ENCODE measurements around the gene CUEDC1. TPM values are rescaled to one million over a fixed set of nuclear protein-coding genes. Genes with fewer than 3 reads are reported as not detected.

CUEDC1 gene
- total and polyA plus RNA-seq, 2 of the 4 experiments (the other 2 are of a cell fraction) = 4.1 to 21.2 TPM

DNA sequence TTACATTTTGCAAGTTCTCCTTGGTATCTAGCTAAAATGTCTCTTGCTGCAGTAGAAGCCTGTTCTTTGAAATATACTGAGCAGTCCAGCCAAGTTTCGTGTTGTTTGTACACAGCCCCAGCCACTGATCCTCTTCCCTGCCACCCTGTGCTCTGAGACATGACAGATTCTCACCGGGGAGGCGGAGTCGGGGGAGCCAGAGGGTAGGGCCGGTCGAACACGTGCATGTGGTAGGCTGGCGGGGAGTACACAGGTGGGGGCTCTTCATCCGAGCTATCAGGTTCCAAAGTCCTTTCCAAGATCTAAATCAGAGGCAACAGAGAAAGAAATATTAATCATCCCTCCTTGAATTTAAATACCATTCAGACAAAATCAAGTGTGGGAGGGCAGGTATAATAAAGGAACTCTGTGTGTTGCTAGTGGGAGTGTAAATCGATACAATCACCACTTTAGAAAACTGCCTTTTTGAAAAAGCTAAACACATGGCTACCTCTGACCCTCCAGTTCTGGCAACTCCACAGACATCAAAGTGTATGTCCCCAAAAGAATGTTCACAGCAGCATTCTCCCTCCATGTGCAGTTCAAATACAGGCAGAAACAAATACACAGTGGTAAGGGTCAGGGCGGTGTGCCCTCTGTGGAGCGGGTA, 75.7 kb downstream of the CUEDC1 start:
- CTCF ChIA-PET = interaction anchor here (0.7 to 1.3 kb wide), 4 partner anchors 12 to 340 kb away, joined by 3 to 4 read pairs (median 4); no protein-coding TSS in a partner anchor
- H3K27ac ChIP-seq (ENCODE audit: insufficient read depth, low read length) = peak overlapping the region; percentile 92
- H2AFZ ChIP-seq (replicated peaks; ENCODE audit: low read length, poor library complexity) = peak overlapping the region; percentile 62
- peak overlapping the region; percentile 95 for H4K91ac ChIP-seq (ENCODE audit: insufficient read depth, low read depth, low read length)
- peak overlapping the region; percentile 93 for H3K4ac ChIP-seq (ENCODE audit: low read depth, low read length)
- H2BK15ac ChIP-seq (ENCODE audit: low read depth, low read length) = peak overlapping the region; percentile 94
- POLR2A ChIA-PET (ENCODE audit: unreplicated experiment) = interaction anchor here (0.9 to 1.3 kb wide), 2 partner anchors 68 to 75 kb away, joined by 3 read pairs; partner anchors contain the start of gene CUEDC1
- peak overlapping the region; percentile 12 for H3K9ac ChIP-seq (ENCODE audit: low read depth, low read length)
- WGBS, 2 experiments (ENCODE audit: extremely low coverage in 2 of 2, insufficient read length in 1 of 2) = no CpG with 5 or more reads among the region's 12 CpGs
- peak overlapping the region; percentile 89 for H3K14ac ChIP-seq (replicated peaks; ENCODE audit: low read depth, low read length)
- peak overlapping the region; percentile 95 for H2BK5ac ChIP-seq (ENCODE audit: low read depth, low read length, poor library complexity, severe bottlenecking)
- in situ Hi-C loops (cut with MboI; ENCODE audit: low sequenced_read_pairs) (no loop called here), intact Hi-C loops (cut with micrococcal nuclease) (no loop called here), dilution Hi-C loops (cut with HindIII; ENCODE audit: low sequenced_read_pairs, unreplicated experiment) (no loop called here)
- H2BK20ac ChIP-seq (ENCODE audit: low read depth, low read length) = peak overlapping the region; percentile 97
- peaks cover 23% of the 10 kb centered on the region for H3K36me3 ChIP-seq (ENCODE audit: control insufficient read depth, insufficient read depth, low read length)
- peaks cover 55% of the 10 kb centered on the region for H3K4me1 ChIP-seq (ENCODE audit: control insufficient read depth, insufficient read depth, low read length)
- ATAC-seq (ENCODE audit: low read depth) (no peak), DNase-seq (no peak)
- H3K79me1 ChIP-seq (ENCODE audit: low read depth in 1 of 2, low read length in 2 of 2) = peaks cover 20 to 69% of the 10 kb centered on the region in 2 experiments
- H4K20me1 ChIP-seq (ENCODE audit: insufficient read depth, low read length) = no peaks in the 10 kb centered on the region; the same call in 1 of the 2 replicates
- peak overlapping the region; percentile 98 for H2AK5ac ChIP-seq (ENCODE audit: low read depth, low read length)
- no peaks in the 10 kb centered on the region for H3K27me3 ChIP-seq (ENCODE audit: control insufficient read depth, insufficient read depth, low read length)
- H3K4me3 ChIP-seq (ENCODE audit: insufficient read depth, low read depth, low read length) = no peak overlapping the region
- BruUV-seq (replicated peaks) = no TSS peak
- peaks cover 40% of the 10 kb centered on the region for H3K9me1 ChIP-seq (ENCODE audit: insufficient read depth, low read length)
- peak overlapping the region; percentile 59 for H4K5ac ChIP-seq (ENCODE audit: low read depth, low read length)
- H3K4me2 ChIP-seq (ENCODE audit: low read depth, low read length) = no peak overlapping the region
- no peaks in the 10 kb centered on the region for H3K9me3 ChIP-seq (ENCODE audit: control insufficient read depth, insufficient read depth, low read length)
- H3K23ac ChIP-seq (ENCODE audit: low read depth, low read length) = peak overlapping the region; percentile 44
- peak overlapping the region; percentile 58 to 86 for H4K8ac ChIP-seq (ENCODE audit: low read depth in 2 of 2, low read length in 2 of 2)
- peak overlapping the region; percentile 54 for H3K56ac ChIP-seq (ENCODE audit: extremely low read depth, insufficient read depth, low read length)
- H2AK9ac ChIP-seq (replicated peaks; ENCODE audit: low read depth, low read length, poor library complexity) = peak overlapping the region; percentile 71
- H3K18ac ChIP-seq (ENCODE audit: low read depth, low read length) = peak overlapping the region; percentile 54
- H2BK120ac ChIP-seq (ENCODE audit: low read depth, low read length) = peak overlapping the region; percentile 92
- TF ChIP-seq POLR2A (IDR thresholded peaks at IDR 0.05; ENCODE audit: low read depth, low read length) = no peak
- no peak for TF ChIP-seq RCOR1 (IDR thresholded peaks at IDR 0.05; ENCODE audit: insufficient replicate concordance, low read length)
- TF ChIP-seq BHLHE40 (IDR thresholded peaks at IDR 0.05; ENCODE audit: low read depth, low read length) = no peak
- TF ChIP-seq CHD1 (IDR thresholded peaks at IDR 0.05; ENCODE audit: low read depth, low read length) = no peak
- TF ChIP-seq MAFK (IDR thresholded peaks at IDR 0.05; ENCODE audit: low read depth, low read length) = no peak
- TF ChIP-seq, protein P1, sequence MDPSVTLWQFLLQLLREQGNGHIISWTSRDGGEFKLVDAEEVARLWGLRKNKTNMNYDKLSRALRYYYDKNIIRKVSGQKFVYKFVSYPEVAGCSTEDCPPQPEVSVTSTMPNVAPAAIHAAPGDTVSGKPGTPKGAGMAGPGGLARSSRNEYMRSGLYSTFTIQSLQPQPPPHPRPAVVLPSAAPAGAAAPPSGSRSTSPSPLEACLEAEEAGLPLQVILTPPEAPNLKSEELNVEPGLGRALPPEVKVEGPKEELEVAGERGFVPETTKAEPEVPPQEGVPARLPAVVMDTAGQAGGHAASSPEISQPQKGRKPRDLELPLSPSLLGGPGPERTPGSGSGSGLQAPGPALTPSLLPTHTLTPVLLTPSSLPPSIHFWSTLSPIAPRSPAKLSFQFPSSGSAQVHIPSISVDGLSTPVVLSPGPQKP (IDR thresholded peaks at IDR 0.05; ENCODE audit: borderline replicate concordance, low read depth, low read length) = no peak
- TF ChIP-seq CTCF (conservative IDR thresholded peaks at IDR 0.05; ENCODE audit: low read depth, low read length) = no peak
- no peak for TF ChIP-seq CEBPB (IDR thresholded peaks at IDR 0.05; ENCODE audit: low read depth, low read length)
- TF ChIP-seq USF2 (IDR thresholded peaks at IDR 0.05; ENCODE audit: low read depth, low read length) = no peak
- TF ChIP-seq SMC3 (IDR thresholded peaks at IDR 0.05; ENCODE audit: low read depth, low read length) = no peak
- no peak for TF ChIP-seq MAZ (IDR thresholded peaks at IDR 0.05; ENCODE audit: borderline replicate concordance, low read depth, low read length)
- TF ChIP-seq RAD21 (IDR thresholded peaks at IDR 0.05; ENCODE audit: low read length) = no peak
- TF ChIP-seq MXI1 (IDR thresholded peaks at IDR 0.05; ENCODE audit: borderline replicate concordance, low read depth, low read length) = no peak
- no peak for TF ChIP-seq RFX5 (IDR thresholded peaks at IDR 0.05; ENCODE audit: low read depth, low read length)
- TF ChIP-seq NFE2L2 (IDR thresholded peaks at IDR 0.05; ENCODE audit: low read depth, low read length) = no peak

All from IMR-90 (cell line).